Caco-2 (cell line): ENCODE measurements around the gene C1orf174. TPM values are rescaled to one million over a fixed set of nuclear protein-coding genes. Genes with fewer than 3 reads are reported as not detected.

Experiments used
- BruUV-seq: library from RNA; stranded (reverse); fragments of 400-500 nt; replicated peaks from 2 replicates; lab custom pipeline; 2021; lab: Mats Ljungman, UMichigan
- CTCF ChIA-PET: fragments of 300-600 bp; sonication (Branson Sonifier 250); formaldehyde crosslinking; loops from one replicate; lab custom pipeline; 2022; ENCODE audit warnings: antibody characterized with exemption; lab: Charles Lee
- POLR2A ChIA-PET: fragments of 300-600 bp; sonication (Branson Sonifier 250); formaldehyde crosslinking; loops from one replicate; lab custom pipeline; 2022; ENCODE audit warnings: antibody characterized with exemption; lab: Charles Lee
- DNase-seq, 2 experiments: peaks; one replicate each; pipeline versions ENCODE4 v3.0.0 to v3.0.0-alpha.2; 2020 to 2022
- H3K27me3 ChIP-seq: replicated peaks from 2 replicates; pipeline ENCODE4 v1.6.0; 2011; ENCODE audit warnings: low read length; ENCODE audit not compliant: control insufficient read depth, insufficient read depth
- H3K36me3 ChIP-seq: 2 replicates; pipeline ENCODE4 v1.5.1; 2011; ENCODE audit warnings: low read length; ENCODE audit not compliant: control insufficient read depth, insufficient read depth
- H3K4me1 ChIP-seq: fragments of 250-450 bp; sonication (Bioruptor Pico); 2 replicates; pipeline ENCODE4 v1.5.1; 2020; ENCODE audit warnings: mild to moderate bottlenecking
- H3K4me3 ChIP-seq: 2 replicates; pipeline ENCODE4 v1.5.1; 2011; ENCODE audit warnings: low read depth, mild to moderate bottlenecking, control low read depth, low read length
- H3K9me3 ChIP-seq: fragments of 250-450 bp; sonication (Bioruptor Pico); 2 replicates; pipeline ENCODE4 v1.5.1; 2020; ENCODE audit warnings: mild to moderate bottlenecking, moderate library complexity
- H3K27ac Mint-ChIP-seq: one replicate; pipeline ENCODE4 v1.8.0; 2022; ENCODE audit warnings: mixed read lengths; ENCODE audit not compliant: unreplicated experiment
- H3K27me3 Mint-ChIP-seq: one replicate; pipeline ENCODE4 v1.8.0; 2022; ENCODE audit warnings: mixed read lengths; ENCODE audit not compliant: insufficient read depth, unreplicated experiment
- H3K36me3 Mint-ChIP-seq: one replicate; pipeline ENCODE4 v1.8.0; 2022; ENCODE audit warnings: mild to moderate bottlenecking, mixed read lengths; ENCODE audit not compliant: insufficient read depth, unreplicated experiment
- H3K4me1 Mint-ChIP-seq: one replicate; pipeline ENCODE4 v1.8.0; 2022; ENCODE audit warnings: low read depth, mixed read lengths; ENCODE audit not compliant: unreplicated experiment
- H3K4me3 Mint-ChIP-seq: one replicate; pipeline ENCODE4 v1.8.0; 2022; ENCODE audit warnings: mild to moderate bottlenecking, moderate library complexity, mixed read lengths; ENCODE audit not compliant: unreplicated experiment
- H3K9me3 Mint-ChIP-seq: one replicate; pipeline ENCODE4 v1.8.0; 2022; ENCODE audit warnings: mixed read lengths; ENCODE audit not compliant: unreplicated experiment
- intact Hi-C: fragments of 100-400 bp; cut with micrococcal nuclease; formaldehyde crosslinking; loops from one replicate; pipeline ENCODE4 v1.10.0; 2022; ENCODE audit not compliant: unreplicated experiment
- total RNA-seq: library from RNA; stranded (reverse); gene quantifications from 2 replicates; pipeline ENCODE4 v1.2.3, GENCODE V29; 2022
- TF ChIP-seq, protein P1 (sequence below), 2 experiments: fragments of 200-600 bp in 1 of 2; IDR thresholded peaks; 1 replicate in 1 of 2; 2 replicates in 1 of 2; pipeline versions ENCODE4 v1.5.1 to v1.8.0; 2011 to 2022; ENCODE audit warnings: antibody characterized with exemption in 1 of 2, control low read depth in 1 of 2, inconsistent platforms in 1 of 2, low read depth in 1 of 2, low read length in 1 of 2, mild to moderate bottlenecking in 1 of 2, moderate library complexity in 1 of 2; ENCODE audit not compliant: insufficient read depth in 1 of 2, severe bottlenecking in 1 of 2, unreplicated experiment in 1 of 2

The C1orf174 gene
- total RNA-seq, 1 experiment from 2014 or later: 19.2 TPM

- Histone ChIP-seq H3K9me3 (no peaks in the 10 kb centered on the region; the same call in 1 of the 2 replicates), H3K36me3 (no peaks in the 10 kb centered on the region), H3K27me3 (no peaks in the 10 kb centered on the region), H3K4me1 (no peaks in the 10 kb centered on the region), H3K4me3 (no peak overlapping the region)
- no peak overlapping the region for H3K27ac Mint-ChIP-seq
- H3K4me1 Mint-ChIP-seq: no peaks in the 10 kb centered on the region
- TF ChIP-seq, protein P1, sequence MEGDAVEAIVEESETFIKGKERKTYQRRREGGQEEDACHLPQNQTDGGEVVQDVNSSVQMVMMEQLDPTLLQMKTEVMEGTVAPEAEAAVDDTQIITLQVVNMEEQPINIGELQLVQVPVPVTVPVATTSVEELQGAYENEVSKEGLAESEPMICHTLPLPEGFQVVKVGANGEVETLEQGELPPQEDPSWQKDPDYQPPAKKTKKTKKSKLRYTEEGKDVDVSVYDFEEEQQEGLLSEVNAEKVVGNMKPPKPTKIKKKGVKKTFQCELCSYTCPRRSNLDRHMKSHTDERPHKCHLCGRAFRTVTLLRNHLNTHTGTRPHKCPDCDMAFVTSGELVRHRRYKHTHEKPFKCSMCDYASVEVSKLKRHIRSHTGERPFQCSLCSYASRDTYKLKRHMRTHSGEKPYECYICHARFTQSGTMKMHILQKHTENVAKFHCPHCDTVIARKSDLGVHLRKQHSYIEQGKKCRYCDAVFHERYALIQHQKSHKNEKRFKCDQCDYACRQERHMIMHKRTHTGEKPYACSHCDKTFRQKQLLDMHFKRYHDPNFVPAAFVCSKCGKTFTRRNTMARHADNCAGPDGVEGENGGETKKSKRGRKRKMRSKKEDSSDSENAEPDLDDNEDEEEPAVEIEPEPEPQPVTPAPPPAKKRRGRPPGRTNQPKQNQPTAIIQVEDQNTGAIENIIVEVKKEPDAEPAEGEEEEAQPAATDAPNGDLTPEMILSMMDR (IDR thresholded peaks at IDR 0.05; ENCODE audit: insufficient read depth in 1 of 2, low read depth in 1 of 2, low read length in 1 of 2, severe bottlenecking in 1 of 2, unreplicated experiment in 1 of 2): no peak
- peaks cover 7% of the 10 kb centered on the region for H3K27me3 Mint-ChIP-seq
- BruUV-seq: no TSS peak
- H3K9me3 Mint-ChIP-seq: no peaks in the 10 kb centered on the region
- ChIA-PET POLR2A (no interaction called here), CTCF (no interaction called here)
- no peaks in the 10 kb centered on the region for H3K36me3 Mint-ChIP-seq
- no peak overlapping the region for H3K4me3 Mint-ChIP-seq
- no peak for DNase-seq
- intact Hi-C loops: no loop called here
Observed at GRCh38 chr1:3945916-3946840, 46.1 kb upstream of the C1orf174 start.

GRCh38 chr1:3945222-3945621 lies 45.1 kb upstream of the C1orf174 start:
- TF ChIP-seq, protein P1 (IDR thresholded peaks at IDR 0.05; ENCODE audit: insufficient read depth in 1 of 2, low read depth in 1 of 2, low read length in 1 of 2, severe bottlenecking in 1 of 2, unreplicated experiment in 1 of 2): no peak
- POLR2A ChIA-PET: no interaction called here
- Mint-ChIP-seq H3K27me3 (peaks cover 10% of the 10 kb centered on the region), H3K36me3 (no peaks in the 10 kb centered on the region), H3K9me3 (no peaks in the 10 kb centered on the region), H3K4me3 (no peak overlapping the region), H3K4me1 (no peaks in the 10 kb centered on the region), H3K27ac (no peak overlapping the region)
- CTCF ChIA-PET: no interaction called here
- intact Hi-C loops: no loop called here
- DNase-seq: no peak
- no peak overlapping the region for H3K4me3 ChIP-seq
- no peaks in the 10 kb centered on the region for H3K4me1 ChIP-seq
- no peaks in the 10 kb centered on the region for H3K36me3 ChIP-seq
- BruUV-seq: no TSS peak
- H3K9me3 ChIP-seq: no peaks in the 10 kb centered on the region; the same call in 1 of the 2 replicates
- no peaks in the 10 kb centered on the region for H3K27me3 ChIP-seq

GRCh38 chr1:3944578-3945125 lies 44.6 kb upstream of the C1orf174 start:
- H3K9me3 Mint-ChIP-seq: no peaks in the 10 kb centered on the region
- H3K4me1 Mint-ChIP-seq: no peaks in the 10 kb centered on the region
- no peaks in the 10 kb centered on the region for H3K27me3 ChIP-seq
- intact Hi-C loops: no loop called here
- TF ChIP-seq, protein P1 (IDR thresholded peaks at IDR 0.05; ENCODE audit: insufficient read depth in 1 of 2, low read depth in 1 of 2, low read length in 1 of 2, severe bottlenecking in 1 of 2, unreplicated experiment in 1 of 2): no peak
- no peak for DNase-seq
- no TSS peak for BruUV-seq
- no peaks in the 10 kb centered on the region for H3K4me1 ChIP-seq
- no peak overlapping the region for H3K4me3 Mint-ChIP-seq
- peaks cover 12% of the 10 kb centered on the region for H3K27me3 Mint-ChIP-seq
- no peaks in the 10 kb centered on the region for H3K36me3 Mint-ChIP-seq
- CTCF ChIA-PET: no interaction called here
- no peaks in the 10 kb centered on the region for H3K36me3 ChIP-seq
- no peak overlapping the region for H3K4me3 ChIP-seq
- POLR2A ChIA-PET: no interaction called here
- no peak overlapping the region for H3K27ac Mint-ChIP-seq
- H3K9me3 ChIP-seq: no peaks in the 10 kb centered on the region; the same call in 1 of the 2 replicates
